GM19468 (cell line): Measurements from ENCODE around the gene B4GALT1.

Experiments
- ATAC-seq: cut with Tn5 transposase; IDR thresholded peaks from one replicate; pipeline ENCODE4 v1.9.1; 2021; ENCODE audit warnings: mild to moderate bottlenecking, moderate library complexity, moderate number of reproducible peaks; ENCODE audit not compliant: unreplicated experiment; ENCODE audit errors: extremely low read depth

The B4GALT1 gene

GRCh38 chr9:33068991-33069390 lies 98.1 kb downstream of the B4GALT1 start:
- ATAC-seq: no peak

- ATAC-seq: peak; percentile 72
These were observed 101.7 kb downstream of the B4GALT1 start for GRCh38 chr9:33065157-33066076.
